DMS153 treated with DMSO at 0.1 percent for 48 hours (cell line): Measurements from ENCODE around the gene RAD51AP2.
"Not testable (repeated sequence)": the region's sequence is repeated elsewhere in the genome, so short reads cannot be mapped to it uniquely, and the experiment has no call there.

Source experiments
- DNase-seq: peaks from one replicate; lab custom pipeline; 2025; ENCODE audit not compliant: unreplicated experiment; lab: John Stamatoyannopoulos, UW

The RAD51AP2 gene

DNA sequence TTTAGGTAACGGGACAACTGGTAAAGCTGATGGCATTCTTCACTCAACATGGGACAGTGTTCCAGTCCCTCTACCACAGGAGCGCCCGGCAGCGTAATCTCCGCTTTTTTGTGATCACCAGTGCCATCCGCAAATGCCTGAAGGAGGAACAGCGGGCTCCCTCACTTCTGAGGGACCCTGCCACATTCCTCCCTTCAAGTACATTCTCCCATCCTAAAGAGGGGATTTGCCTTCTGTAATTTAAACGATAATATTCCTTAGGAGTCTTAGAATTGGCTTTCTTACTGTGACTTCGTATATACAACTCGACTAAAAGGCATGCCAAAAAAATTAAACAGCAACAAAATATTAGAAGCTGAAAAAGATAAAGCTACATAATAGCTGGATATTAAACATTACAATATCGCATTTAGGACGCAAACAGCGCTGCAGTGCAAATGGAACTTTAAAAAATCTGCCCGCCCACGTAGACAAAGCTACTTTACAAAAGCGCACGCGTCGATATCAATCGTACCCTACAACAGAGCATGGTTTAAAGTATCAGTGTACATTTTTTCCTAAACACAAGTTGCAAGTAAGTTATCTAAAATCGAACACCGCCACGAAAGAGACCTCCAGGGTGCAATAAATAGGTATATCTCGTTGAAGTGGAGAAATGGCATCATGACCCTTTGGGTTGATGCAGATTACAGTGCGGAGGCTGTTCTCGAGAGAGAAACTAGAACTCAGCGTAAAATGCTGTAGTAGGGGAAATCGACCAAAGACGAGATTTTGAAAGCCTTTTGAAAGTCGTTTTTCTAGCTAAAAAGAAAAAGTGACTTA lies 20.0 kb upstream of the RAD51AP2 start:
- no peak for DNase-seq

GRCh38 chr2:17536416-17536815 lies 18.2 kb upstream of the RAD51AP2 start:
- DNase-seq: no peak

GRCh38 chr2:17533546-17533945 lies 15.3 kb upstream of the RAD51AP2 start:
- no peak for DNase-seq

- no peak for DNase-seq
Observed at GRCh38 chr2:17529771-17530170, 11.5 kb upstream of the RAD51AP2 start.

GRCh38 chr2:17522303-17522702 lies 4.1 kb upstream of the RAD51AP2 start:
- no peak for DNase-seq

DNA sequence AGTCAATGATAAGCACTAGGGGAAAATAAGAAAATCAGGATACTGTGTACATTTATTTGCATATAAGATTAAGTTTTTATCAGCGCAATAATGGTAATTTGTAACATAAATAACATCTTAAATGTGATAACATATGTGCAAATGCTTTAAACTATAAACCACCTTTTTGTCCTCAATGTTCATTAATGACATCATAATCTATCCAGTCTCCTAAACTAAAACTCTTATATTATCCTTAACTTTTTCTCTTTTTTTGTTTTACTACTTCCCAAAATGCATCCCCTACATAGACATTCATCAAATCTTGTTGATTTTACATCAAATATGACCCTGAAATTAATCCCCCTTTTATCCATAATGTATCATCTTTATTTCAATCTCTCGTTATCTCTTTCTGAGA lies 3.4 kb upstream of the RAD51AP2 start:
- no peak for DNase-seq

DNA sequence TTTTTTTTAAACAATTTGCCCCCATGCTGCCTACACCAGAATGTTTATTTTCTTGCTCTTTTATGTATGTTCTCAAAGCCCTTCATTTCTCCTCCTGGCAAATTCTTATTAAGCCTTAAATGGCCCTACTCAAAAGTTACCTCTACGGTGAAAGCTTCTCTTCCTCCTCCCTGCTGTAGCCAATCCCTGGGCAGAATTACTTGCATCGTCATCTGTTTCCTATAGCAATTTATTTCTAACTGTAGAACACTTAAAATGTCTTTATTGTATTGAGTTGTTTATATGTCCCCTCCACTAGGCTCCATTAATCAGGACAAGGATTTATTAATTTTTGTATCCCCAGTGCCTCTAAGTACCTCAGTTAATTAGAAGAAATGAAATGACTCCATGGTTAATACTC lies 2.5 kb upstream of the RAD51AP2 start:
- DNase-seq: no peak

DNA sequence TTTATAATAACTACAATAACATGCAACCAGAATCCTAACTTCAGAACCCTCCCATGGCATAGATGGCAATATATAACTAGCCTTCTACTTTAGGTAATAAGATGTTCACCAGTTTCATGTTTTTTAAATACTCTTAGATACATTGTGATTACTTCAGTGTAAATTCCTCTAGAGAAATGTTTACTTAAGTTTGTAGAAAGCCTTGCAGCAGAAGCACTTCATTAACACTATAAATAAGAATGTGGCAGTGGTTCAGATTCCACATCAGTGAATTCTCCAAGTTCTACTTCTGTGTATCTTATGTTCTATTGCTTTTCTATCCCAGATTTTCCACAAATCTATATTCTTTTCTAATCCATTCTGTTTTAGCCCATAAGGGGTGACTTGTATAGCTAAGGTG lies 1.2 kb upstream of the RAD51AP2 start:
- DNase-seq: no peak

- no peak for DNase-seq
Observed at GRCh38 chr2:17517481-17518211, 594 bp downstream of the RAD51AP2 start.

GRCh38 chr2:17515652-17516051 lies 2.6 kb downstream of the RAD51AP2 start:
- DNase-seq: no peak

GRCh38 chr2:17506736-17507616 lies 11.3 kb downstream of the RAD51AP2 start:
- no peak for DNase-seq

DNA sequence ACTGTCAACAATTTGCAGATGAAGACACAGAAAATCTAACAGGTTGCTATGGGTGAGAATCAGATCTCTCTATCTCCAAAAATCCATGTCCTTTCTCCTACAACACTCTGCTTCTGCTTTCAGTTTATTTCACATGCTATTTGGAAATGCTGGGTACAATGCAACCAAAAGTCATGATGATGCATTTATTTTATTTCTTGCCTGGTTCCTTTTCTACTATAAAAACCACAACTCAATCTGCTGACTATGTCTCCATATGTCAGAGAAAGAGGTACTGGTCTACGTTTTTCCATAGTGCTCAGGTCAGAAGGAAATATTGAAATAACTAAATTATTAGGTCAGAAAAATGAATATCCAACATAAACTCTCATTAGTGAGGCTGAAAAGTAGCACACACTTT lies 20.5 kb downstream of the RAD51AP2 start:
- DNase-seq: no peak

GRCh38 chr2:17495590-17495989 lies 22.6 kb downstream of the RAD51AP2 start:
- no peak for DNase-seq

- DNase-seq: not testable (repeated sequence)
Observed at GRCh38 chr2:17490165-17490564, 28.1 kb downstream of the RAD51AP2 start.

DNA sequence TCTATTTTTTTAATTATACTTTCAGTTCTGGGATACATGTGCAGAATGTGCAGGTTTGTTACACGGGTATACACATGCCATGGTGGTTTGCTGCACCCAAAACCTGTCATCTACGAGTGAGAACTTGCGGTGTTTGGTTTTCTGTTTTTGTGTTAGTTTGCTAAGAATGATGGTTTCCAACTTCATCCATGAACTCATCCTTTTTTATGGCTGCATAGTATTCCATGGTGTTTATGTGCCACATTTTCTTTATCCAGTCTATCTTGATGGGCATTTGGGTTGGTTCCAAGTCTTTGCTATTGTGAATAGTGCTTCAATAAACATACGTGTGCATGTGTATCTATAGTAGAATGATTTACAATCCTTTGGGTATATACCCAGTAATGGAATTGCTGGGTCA lies 29.6 kb downstream of the RAD51AP2 start:
- not testable (repeated sequence) for DNase-seq

DNA sequence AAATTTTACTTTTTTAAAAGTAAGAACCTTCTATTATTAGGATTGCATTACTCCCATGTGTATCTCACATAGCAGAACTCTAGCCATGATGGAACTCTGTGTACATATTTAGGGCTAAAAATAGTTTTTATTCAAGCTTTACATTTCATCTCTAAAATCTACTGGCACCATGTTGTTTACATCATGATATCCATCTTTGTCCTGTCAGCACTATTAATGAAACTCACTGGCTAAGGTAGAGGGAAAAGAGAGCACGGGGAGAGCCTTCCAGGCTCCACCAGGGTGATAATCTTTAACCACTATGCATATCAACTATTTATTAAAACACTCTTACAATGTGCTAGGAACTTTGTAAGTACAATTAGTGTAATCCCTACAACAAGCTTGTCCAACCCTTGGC lies 34.7 kb downstream of the RAD51AP2 start:
- DNase-seq: no peak

- no peak for DNase-seq
Observed at GRCh38 chr2:17482651-17483050, 35.6 kb downstream of the RAD51AP2 start.

DNA sequence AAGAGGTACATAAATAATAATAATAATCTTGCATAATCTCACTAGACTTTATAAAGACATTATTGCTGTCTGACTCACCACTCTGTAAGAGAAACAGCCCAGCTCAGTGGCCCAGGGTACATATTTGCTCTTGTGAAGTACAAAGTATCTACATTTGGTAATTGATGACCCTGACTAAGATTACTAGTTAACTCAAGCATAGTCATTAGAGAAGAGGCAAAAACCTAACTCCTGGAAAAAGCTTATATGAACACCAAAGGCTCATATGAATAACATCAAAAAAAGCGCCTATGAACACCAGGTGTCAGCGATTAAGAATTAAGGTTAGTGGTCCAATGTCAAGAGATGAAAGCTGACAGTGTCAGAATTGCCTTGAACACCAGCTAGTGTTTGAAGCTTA lies 38.4 kb downstream of the RAD51AP2 start:
- no peak for DNase-seq

- DNase-seq: no peak
Observed at GRCh38 chr2:17476830-17477229, 41.4 kb downstream of the RAD51AP2 start.

- DNase-seq: no peak
Observed at GRCh38 chr2:17476064-17476463, 42.2 kb downstream of the RAD51AP2 start.

DNA sequence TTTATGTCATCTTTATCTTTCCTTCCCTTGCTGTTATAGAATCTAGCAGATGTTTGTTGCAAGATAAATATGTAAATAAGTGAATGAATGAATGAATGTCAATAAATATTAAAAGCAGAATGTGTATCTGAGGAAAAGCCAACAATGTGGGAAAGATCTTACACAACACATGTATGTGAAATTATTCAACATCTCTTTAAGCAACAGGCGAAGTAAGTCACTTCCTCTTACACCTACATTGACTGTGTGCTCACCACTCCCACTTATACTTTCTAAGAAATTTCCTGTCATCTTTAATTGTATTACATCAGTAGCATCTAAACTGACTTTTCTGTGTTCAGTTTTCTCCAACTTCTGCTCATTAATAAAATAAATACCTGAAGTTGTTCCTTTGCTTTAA lies 43.0 kb downstream of the RAD51AP2 start:
- no peak for DNase-seq
